ENCODE results near the gene DEF6. TPM values are rescaled to one million over a fixed set of nuclear protein-coding genes. Genes with fewer than 3 reads are reported as not detected.

Gene DEF6
- total and polyA plus RNA-seq, 2 of the 13 experiments (the other 11 are each of a cell fraction or from before 2014, with no cell fraction given): 5.2 to 10.0 TPM

- TF ChIP-seq ZFX (CRISPR knock-in tag; IDR thresholded peaks at IDR 0.05; ENCODE audit: low read depth) (peak; percentile 99), NR2C2 (CRISPR knock-in tag; IDR thresholded peaks at IDR 0.05; ENCODE audit: borderline replicate concordance) (peak; percentile 98), CREB1 (IDR thresholded peaks at IDR 0.05) (peak; percentile 100), CREB1 (CRISPR knock-in tag; IDR thresholded peaks at IDR 0.05) (peak; percentile 98), MLXIP (CRISPR knock-in tag; IDR thresholded peaks at IDR 0.05; ENCODE audit: borderline replicate concordance) (no peak), ZSCAN5A (CRISPR knock-in tag; IDR thresholded peaks at IDR 0.05; ENCODE audit: borderline replicate concordance) (peak; percentile 97; the same call in 1 of the 2 replicates), ZNF234 (CRISPR knock-in tag; conservative IDR thresholded peaks at IDR 0.05) (peak; percentile 96), CSRNP1 (CRISPR knock-in tag; IDR thresholded peaks at IDR 0.05) (peak; percentile 99), HMGXB4 (CRISPR knock-in tag; IDR thresholded peaks at IDR 0.05; ENCODE audit: borderline replicate concordance in 1 of 2, low read depth in 1 of 2) (peak; percentile 92 to 98; a peak in 3 of 4 replicates), ZNF543 (CRISPR knock-in tag; IDR thresholded peaks at IDR 0.05) (peak; percentile 98), ZNF432 (CRISPR knock-in tag; IDR thresholded peaks at IDR 0.05; ENCODE audit: borderline replicate concordance) (no peak)
Observed at GRCh38 chr6:35259194-35259947, 38.2 kb upstream of the DEF6 start, which contains the start of gene ZNF76 (continued).

Data from HepG2 (cell line).